ENCODE results near the gene CRACDL.

Gene CRACDL

DNA sequence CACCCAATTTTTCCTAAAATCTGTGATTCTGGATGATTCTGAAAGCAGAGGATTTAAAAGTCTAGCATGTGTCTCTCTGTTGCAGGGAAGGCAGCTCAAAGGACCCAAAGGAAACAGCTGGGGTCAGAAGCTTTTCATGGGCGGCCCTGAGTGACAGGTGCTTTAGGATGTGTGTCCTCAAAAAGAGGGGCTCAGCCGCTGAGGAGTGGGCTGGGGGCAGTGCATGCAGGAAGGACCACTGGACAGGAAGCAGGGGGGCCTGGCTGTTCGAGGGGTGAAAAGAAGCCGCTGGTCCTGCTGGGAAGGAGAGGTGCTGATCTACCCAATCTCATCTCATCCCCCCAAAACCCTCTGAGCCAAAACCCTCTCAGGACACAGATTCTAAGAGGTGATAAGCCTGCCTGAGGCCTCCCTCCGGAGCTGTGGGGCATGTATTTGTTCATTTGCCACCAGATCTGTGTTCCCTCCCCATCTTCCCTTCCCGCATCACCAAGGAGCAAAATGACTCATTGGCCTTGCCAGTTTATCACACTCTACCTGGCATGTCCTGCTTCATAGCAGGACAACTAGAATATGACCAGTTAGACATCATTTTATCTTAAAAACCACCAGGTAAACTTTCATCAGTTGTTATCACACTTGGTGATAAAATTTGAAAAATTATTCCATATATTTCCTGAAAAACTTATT lies 106.3 kb downstream of the CRACDL start:
- TF ChIP-seq, protein P1, sequence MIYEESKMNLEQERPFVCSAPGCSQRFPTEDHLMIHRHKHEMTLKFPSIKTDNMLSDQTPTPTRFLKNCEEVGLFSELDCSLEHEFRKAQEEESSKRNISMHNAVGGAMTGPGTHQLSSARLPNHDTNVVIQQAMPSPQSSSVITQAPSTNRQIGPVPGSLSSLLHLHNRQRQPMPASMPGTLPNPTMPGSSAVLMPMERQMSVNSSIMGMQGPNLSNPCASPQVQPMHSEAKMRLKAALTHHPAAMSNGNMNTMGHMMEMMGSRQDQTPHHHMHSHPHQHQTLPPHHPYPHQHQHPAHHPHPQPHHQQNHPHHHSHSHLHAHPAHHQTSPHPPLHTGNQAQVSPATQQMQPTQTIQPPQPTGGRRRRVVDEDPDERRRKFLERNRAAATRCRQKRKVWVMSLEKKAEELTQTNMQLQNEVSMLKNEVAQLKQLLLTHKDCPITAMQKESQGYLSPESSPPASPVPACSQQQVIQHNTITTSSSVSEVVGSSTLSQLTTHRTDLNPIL (CRISPR knock-in tag; IDR thresholded peaks at IDR 0.05; ENCODE audit: low read depth): no peak
- TF ChIP-seq ZFP3 (CRISPR knock-in tag; IDR thresholded peaks at IDR 0.05) (no peak), ISL1 (CRISPR knock-in tag; IDR thresholded peaks at IDR 0.05) (no peak), PPARA (CRISPR knock-in tag; IDR thresholded peaks at IDR 0.05; ENCODE audit: borderline replicate concordance) (no peak), OSR1 (CRISPR knock-in tag; IDR thresholded peaks at IDR 0.05) (no peak)
- TF ChIP-seq, protein P2, sequence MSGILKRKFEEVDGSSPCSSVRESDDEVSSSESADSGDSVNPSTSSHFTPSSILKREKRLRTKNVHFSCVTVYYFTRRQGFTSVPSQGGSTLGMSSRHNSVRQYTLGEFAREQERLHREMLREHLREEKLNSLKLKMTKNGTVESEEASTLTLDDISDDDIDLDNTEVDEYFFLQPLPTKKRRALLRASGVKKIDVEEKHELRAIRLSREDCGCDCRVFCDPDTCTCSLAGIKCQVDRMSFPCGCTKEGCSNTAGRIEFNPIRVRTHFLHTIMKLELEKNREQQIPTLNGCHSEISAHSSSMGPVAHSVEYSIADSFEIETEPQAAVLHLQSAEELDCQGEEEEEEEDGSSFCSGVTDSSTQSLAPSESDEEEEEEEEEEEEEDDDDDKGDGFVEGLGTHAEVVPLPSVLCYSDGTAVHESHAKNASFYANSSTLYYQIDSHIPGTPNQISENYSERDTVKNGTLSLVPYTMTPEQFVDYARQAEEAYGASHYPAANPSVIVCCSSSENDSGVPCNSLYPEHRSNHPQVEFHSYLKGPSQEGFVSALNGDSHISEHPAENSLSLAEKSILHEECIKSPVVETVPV (CRISPR knock-in tag; IDR thresholded peaks at IDR 0.05): no peak
- ATAC-seq: no peak

DNA sequence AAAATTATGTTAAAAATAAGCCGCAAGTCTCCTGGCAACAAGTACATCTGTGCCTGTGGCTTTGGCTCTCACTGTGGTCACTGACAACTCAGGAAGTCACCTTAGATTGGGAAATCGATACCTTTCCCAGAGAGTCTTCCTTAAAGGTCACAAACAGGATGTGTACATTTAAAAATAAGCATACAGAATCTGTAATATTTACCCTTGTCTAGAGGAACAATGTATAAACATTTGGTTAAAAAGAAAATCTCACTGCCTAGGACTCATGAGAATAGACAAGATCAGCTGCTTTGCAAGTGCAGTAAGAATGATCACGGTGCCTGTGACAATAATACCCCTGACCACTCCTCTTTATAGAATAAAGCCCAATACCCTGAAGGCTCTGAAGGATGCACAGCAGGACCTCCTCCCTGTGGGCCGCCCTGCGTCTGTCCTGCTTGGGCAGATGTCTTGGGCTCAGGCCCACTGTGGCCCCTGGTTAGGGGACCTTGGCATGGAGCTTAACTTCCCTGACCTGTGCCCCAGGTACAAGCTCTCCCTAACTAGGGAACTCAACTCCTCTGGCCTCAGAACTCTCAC lies 107.1 kb downstream of the CRACDL start:
- TF ChIP-seq SNAI2 (CRISPR knock-in tag; IDR thresholded peaks at IDR 0.05): no peak
- TF ChIP-seq, protein P1 (CRISPR knock-in tag; IDR thresholded peaks at IDR 0.05; ENCODE audit: low read depth): no peak
- no peak for TF ChIP-seq ZNF8 (CRISPR knock-in tag; IDR thresholded peaks at IDR 0.05)
- TF ChIP-seq, protein P3, sequence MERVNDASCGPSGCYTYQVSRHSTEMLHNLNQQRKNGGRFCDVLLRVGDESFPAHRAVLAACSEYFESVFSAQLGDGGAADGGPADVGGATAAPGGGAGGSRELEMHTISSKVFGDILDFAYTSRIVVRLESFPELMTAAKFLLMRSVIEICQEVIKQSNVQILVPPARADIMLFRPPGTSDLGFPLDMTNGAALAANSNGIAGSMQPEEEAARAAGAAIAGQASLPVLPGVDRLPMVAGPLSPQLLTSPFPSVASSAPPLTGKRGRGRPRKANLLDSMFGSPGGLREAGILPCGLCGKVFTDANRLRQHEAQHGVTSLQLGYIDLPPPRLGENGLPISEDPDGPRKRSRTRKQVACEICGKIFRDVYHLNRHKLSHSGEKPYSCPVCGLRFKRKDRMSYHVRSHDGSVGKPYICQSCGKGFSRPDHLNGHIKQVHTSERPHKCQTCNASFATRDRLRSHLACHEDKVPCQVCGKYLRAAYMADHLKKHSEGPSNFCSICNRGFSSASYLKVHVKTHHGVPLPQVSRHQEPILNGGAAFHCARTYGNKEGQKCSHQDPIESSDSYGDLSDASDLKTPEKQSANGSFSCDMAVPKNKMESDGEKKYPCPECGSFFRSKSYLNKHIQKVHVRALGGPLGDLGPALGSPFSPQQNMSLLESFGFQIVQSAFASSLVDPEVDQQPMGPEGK (CRISPR knock-in tag; IDR thresholded peaks at IDR 0.05; ENCODE audit: borderline replicate concordance): no peak
- no peak for TF ChIP-seq TCF4 (CRISPR knock-in tag; IDR thresholded peaks at IDR 0.05; ENCODE audit: borderline replicate concordance)
- TF ChIP-seq, protein P4, sequence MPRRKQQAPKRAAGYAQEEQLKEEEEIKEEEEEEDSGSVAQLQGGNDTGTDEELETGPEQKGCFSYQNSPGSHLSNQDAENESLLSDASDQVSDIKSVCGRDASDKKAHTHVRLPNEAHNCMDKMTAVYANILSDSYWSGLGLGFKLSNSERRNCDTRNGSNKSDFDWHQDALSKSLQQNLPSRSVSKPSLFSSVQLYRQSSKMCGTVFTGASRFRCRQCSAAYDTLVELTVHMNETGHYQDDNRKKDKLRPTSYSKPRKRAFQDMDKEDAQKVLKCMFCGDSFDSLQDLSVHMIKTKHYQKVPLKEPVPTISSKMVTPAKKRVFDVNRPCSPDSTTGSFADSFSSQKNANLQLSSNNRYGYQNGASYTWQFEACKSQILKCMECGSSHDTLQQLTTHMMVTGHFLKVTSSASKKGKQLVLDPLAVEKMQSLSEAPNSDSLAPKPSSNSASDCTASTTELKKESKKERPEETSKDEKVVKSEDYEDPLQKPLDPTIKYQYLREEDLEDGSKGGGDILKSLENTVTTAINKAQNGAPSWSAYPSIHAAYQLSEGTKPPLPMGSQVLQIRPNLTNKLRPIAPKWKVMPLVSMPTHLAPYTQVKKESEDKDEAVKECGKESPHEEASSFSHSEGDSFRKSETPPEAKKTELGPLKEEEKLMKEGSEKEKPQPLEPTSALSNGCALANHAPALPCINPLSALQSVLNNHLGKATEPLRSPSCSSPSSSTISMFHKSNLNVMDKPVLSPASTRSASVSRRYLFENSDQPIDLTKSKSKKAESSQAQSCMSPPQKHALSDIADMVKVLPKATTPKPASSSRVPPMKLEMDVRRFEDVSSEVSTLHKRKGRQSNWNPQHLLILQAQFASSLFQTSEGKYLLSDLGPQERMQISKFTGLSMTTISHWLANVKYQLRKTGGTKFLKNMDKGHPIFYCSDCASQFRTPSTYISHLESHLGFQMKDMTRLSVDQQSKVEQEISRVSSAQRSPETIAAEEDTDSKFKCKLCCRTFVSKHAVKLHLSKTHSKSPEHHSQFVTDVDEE (CRISPR knock-in tag; IDR thresholded peaks at IDR 0.05): no peak
- TF ChIP-seq, protein P2 (CRISPR knock-in tag; IDR thresholded peaks at IDR 0.05): no peak
- no peak for TF ChIP-seq CSDC2 (CRISPR knock-in tag; IDR thresholded peaks at IDR 0.05)
- no peak for TF ChIP-seq GLIS3 (CRISPR knock-in tag; IDR thresholded peaks at IDR 0.05)
- ATAC-seq: no peak

DNA sequence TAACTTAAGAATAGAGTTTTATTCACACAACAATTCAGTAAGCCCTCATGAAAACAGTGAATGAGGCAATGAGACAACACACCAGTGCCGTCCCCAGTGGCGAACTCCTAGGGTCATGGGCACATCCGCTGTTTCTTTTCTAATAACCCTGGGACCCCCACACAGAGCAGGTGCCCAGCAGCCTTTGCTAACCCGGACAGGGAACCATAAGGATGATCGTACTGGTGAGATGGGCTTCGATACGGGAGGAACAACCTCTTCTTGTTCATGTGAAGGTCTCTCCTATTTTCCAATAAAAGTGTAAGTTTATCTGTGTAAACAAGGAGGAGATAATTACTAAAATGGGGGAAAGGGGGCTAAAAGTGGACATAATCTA lies 107.7 kb downstream of the CRACDL start:
- ATAC-seq: no peak
- no peak for TF ChIP-seq ZC3H10 (CRISPR knock-in tag; IDR thresholded peaks at IDR 0.05)
- TF ChIP-seq, protein P5, sequence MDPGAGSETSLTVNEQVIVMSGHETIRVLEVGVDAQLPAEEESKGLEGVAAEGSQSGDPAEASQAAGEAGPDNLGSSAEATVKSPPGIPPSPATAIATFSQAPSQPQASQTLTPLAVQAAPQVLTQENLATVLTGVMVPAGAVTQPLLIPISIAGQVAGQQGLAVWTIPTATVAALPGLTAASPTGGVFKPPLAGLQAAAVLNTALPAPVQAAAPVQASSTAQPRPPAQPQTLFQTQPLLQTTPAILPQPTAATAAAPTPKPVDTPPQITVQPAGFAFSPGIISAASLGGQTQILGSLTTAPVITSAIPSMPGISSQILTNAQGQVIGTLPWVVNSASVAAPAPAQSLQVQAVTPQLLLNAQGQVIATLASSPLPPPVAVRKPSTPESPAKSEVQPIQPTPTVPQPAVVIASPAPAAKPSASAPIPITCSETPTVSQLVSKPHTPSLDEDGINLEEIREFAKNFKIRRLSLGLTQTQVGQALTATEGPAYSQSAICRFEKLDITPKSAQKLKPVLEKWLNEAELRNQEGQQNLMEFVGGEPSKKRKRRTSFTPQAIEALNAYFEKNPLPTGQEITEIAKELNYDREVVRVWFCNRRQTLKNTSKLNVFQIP (CRISPR knock-in tag; IDR thresholded peaks at IDR 0.05; ENCODE audit: borderline replicate concordance, low read depth): no peak
- no peak for TF ChIP-seq TCF4 (CRISPR knock-in tag; IDR thresholded peaks at IDR 0.05; ENCODE audit: borderline replicate concordance)
- no peak for TF ChIP-seq CSDC2 (CRISPR knock-in tag; IDR thresholded peaks at IDR 0.05)
- TF ChIP-seq, protein P1 (CRISPR knock-in tag; IDR thresholded peaks at IDR 0.05; ENCODE audit: low read depth): no peak
- TF ChIP-seq ZFP3 (CRISPR knock-in tag; IDR thresholded peaks at IDR 0.05): no peak
- TF ChIP-seq ZNF8 (CRISPR knock-in tag; IDR thresholded peaks at IDR 0.05): no peak
- TF ChIP-seq RARB (CRISPR knock-in tag; IDR thresholded peaks at IDR 0.05): no peak
- TF ChIP-seq, protein P2 (CRISPR knock-in tag; IDR thresholded peaks at IDR 0.05): no peak
- TF ChIP-seq, protein P4 (CRISPR knock-in tag; IDR thresholded peaks at IDR 0.05): no peak

Measured in SK-N-SH treated with all-trans-retinoic acid at 6 μM for 48 hours (cell line).